Kidney capillary endothelial cell (primary cell): Measurements from ENCODE around the gene CCDC102A.
A peak's percentile ranks its signal among the peaks of the same experiment; 100 is the strongest.

ENCODE experiments used
- DNase-seq: peaks from one replicate; pipeline ENCODE4 v3.0.0-alpha.2; 2018; ENCODE audit warnings: low spot score

CCDC102A gene

DNA sequence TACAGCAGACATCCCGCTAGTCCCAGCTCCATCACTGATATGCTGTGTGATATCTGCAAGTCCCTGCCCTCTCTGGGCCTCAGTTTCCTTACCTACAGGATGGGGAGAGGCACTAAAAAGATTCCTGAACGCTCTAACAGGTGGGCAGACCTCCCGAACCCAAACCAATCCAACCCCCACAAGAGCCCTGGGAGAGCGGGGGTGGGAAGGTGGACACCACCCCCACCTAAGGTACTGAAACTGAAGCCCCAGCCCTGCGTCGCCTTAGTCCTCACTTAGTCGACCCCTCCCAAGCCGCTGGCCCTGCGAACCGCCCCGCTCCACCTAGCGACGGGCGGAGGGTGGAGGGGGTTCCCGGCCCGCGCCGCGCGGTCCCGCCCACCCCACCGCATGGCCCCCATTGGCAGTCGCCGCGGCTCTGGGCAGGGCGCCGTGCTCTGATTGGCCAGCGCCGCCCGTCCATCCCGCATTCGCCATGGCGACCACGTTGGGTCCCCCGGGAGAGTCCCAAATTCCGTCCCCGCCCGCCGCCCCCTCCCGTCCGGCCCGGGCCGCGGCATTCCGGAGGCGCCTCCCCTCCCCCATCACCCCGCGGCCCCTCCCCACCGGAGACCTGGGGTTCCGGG is 578 bp downstream of the CCDC102A start:
- DNase-seq = peak; percentile 79

- no peak for DNase-seq
Measured at GRCh38 chr16:57534881-57535658, 1.3 kb downstream of the CCDC102A start.

- no peak for DNase-seq
Measured at GRCh38 chr16:57534337-57534880, 2.0 kb downstream of the CCDC102A start.

DNA sequence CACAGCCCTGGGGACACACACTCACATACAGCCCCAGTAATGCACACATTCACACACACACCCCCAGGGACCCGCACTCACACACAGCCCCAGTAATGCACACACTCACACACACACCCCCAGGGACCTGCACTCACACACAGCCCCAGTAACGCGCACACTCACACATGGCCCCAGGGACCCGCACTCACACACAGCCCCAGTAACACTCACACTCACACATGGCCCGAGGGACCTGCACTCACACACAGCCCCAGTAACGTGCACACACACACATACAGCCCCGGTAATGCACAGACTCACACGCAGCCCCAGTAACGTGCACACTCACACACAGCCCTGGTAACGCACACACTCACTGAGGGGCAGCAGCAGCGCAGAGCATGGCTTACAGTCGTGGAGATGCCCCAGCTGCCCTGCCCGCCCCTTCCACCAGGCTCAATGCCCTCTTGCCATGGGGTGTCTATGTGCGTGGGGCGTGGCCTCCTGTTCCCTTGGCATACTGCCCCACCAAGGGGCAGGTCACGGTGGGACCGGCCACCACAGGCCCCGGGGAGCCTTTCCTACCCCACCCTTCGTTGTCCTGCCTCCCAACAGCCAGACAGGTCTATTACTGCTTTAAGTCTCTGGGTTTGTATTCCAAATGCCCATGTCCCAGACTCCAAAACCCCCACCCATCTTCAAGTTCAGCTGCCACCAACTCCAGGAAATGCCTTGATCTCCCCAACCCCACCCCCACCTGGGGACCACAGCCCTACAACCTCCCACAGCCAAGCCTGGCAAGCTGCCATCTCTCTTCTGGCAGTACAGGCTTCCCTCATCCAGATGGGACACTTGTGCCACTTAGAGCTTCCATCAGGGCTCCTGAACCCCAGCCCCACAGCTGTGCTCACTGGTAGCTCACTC is 2.7 kb downstream of the CCDC102A start:
- no peak for DNase-seq

- DNase-seq = no peak
Measured at GRCh38 chr16:57532266-57532625, 4.1 kb downstream of the CCDC102A start.

GRCh38 chr16:57531635-57532265 is 4.6 kb downstream of the CCDC102A start:
- no peak for DNase-seq

GRCh38 chr16:57531253-57531575 is 5.2 kb downstream of the CCDC102A start:
- no peak for DNase-seq

DNA sequence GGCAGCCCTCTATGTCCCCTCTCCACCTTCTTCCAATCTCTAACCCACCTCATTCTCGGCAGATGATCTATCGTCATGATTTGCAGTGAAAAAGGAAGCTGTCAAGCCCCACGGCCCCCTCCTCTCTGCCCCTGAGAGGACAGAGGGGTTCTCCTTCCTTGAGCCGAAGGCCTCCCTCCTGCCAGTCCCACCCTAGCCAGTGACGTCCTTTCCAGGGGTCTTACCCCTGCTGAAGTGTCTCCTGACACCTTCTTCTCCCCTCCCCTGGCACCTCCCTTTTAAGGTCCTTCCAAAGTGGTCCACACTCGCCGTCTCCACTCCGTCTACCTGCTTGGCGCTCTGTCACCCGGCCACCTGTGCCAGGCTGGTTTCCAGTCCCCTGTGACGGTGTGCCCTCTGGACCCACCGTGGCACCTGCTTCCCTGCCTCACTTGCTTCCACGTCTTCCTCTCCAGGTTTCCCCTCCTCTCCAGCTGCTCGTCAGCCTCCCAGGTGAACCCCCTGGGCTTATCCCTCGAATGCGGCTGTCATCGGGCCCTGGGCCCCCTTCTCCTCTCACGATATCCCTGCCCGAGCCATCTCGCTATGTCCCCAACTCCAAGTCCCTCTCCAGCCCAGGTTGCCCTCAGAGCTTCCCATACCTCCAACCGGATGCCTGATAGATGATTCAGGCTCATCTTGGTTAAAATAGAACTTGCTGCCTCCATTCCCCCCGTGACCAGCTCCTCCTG is 5.7 kb downstream of the CCDC102A start:
- DNase-seq = no peak

- DNase-seq = peak; percentile 67
Measured at GRCh38 chr16:57530104-57530521, 6.3 kb downstream of the CCDC102A start.

GRCh38 chr16:57529391-57530103 is 6.8 kb downstream of the CCDC102A start:
- DNase-seq = no peak

DNA sequence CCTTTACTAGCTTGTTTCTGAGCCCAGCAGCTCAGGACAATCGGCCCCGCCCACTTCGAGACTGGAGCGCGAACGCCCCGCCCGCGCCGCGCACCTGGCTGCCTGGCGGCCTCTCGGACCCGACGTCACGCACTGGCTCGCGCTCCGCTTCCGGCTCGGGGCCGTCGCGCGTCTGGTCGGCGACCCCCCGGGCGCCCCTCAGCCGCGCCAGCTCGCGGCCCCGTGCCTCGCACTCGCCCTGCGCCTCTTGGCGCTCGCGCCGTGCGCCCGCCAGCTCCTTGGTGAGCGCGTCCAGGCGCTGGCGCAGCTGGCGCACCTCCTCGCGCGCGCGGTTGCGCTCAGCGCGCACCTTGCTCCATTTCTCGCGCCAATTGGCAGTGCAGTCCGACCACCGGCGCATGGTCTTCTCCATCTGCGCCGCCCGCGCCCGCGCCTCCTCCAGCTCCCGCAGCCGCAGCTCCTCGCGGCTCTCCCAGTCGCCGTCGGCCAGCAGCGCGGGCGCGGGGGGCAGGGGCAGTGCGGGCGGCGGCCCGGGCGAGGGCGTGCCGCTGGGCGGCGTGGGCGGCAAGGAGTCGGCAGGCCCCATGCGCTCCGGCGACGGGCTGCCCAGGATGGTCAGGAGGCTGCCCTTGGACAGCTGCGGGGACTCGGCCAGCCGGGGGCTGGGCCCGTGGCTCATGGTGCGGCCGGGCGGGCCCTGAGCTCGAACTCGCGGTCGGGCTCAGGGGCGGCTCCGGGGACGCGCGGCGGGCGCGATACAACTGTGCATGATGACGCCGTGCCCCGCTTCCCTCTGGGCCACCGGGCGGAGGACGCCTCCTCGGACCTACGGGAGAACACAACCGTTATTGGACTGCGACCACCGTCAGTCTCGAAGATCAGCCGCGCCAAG is 7.6 kb downstream of the CCDC102A start:
- no peak for DNase-seq

DNA sequence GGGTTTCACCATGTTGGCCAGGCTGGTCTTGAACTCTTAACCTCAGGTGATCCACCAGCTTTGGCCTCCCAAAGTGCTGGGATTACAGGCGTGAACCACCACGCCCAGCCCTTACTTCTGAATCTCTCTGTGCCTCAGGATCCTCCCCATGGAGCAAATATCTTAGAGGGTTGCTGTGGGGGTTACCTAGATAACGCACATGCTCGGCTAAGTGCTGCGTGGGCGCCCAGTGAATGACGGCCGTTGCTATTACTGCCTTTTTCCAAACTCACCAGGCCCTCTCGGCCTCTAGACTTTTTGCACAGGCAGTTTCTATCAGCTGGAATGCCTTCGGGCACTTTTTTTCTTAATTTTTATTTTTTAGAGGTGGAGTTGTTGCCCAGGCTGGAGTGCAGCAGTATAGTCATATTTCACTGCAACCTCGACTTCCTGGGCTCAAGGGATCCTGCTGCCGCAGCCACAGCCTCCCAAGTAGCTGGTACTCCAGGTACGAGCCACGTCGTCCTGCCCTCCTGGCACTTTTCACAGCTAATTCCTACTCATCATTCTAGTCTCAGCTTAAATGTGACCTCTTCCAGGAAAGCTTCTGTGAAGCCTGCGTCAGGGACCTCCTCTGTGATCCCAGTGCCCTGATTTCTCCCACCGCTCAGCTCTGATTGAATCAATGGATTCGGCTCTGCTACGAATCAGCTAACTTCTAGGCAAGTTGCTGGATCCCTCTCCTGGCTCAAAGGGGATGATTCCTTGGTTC is 8.6 kb downstream of the CCDC102A start:
- DNase-seq = no peak

GRCh38 chr16:57527027-57527426 is 9.3 kb downstream of the CCDC102A start:
- DNase-seq = no peak

DNA sequence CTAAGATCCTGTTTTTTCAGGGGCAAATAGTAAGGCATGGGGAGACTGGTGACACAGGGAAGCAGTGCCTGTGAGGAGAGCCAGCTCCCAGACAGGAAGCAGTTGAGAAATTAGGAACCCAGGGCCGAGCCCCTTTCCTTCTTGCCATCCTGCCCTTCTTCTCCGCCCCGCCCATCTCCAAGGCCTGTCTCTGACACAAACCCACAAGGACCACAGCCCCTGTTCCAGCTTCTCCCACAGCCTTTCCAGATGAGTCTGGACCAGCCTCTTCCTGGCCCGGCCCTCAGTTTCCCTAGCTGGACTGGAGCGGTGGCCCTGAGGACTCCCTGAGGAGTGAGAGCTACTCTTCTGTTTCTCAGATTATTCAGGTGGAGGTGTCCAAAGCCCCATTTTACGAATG is 9.9 kb downstream of the CCDC102A start:
- no peak for DNase-seq

DNA sequence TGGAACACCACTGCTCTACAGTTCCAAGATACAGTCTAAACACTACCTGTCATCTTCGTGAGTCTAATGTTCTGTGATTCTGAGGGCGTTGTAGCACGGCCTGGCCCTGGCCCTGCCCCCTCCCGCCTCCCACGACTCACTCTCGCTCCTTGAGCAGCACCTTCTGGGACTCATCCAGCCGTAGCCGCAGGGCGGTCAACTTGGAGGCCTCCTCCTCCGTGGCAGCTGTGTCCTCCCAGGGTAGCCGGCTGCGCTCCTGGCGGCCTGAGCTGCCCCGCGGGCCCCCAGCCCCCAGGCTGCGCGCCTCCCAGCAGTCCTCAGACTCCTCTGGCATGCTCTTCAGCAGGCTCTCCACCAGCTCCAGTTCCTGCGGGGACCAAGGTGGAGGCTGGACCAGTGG is 10.6 kb downstream of the CCDC102A start:
- DNase-seq = no peak

DNA sequence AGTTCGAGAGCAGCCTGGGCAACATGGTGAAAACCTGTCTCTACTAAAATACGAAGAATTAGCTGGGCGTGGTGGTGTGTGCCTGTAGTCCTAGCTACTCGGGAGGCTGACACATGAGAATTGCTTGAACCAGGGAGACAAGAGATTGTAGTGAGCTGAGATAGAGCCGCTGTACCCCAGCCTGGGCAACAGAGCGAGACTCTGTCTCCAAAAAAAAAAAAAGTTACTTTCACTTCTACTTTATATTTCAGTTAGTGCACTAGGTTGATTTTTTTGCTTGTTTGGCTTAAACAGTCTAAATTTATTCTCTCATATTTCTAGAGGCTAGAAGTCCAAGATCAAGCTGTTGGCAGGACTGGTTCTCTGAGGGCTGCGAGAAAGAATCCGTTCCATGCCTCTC is 13.4 kb downstream of the CCDC102A start:
- DNase-seq = no peak

DNA sequence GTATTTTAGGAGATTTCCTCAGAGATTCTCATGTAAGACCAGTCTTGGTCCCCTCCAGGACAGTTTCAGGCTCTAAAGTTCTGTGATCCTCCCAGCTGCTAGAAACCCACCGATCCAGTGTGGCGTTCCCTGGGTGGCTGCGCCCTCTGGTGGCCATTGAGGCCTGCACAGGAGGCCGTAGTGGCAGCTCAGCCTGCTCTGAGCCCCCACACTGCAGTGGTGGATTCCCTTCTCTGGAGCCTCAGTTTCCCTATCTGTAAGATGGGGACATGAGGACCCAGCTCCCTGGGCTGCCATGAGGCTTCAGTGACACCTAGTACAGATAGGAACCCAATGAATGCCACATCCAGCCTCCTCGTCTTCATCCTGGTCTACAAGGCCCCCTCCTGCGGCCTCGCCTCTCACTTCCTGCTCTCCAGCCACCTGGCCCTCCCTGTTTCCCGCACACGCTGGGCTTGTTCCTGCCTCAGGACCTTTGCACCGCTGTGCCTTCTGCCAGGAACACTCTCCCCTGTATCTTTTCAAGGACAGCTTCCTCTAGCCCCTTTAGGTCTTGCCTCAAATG is 16.5 kb downstream of the CCDC102A start:
- peak; percentile 64 for DNase-seq

GRCh38 chr16:57518922-57519321 is 17.4 kb downstream of the CCDC102A start:
- no peak for DNase-seq

DNA sequence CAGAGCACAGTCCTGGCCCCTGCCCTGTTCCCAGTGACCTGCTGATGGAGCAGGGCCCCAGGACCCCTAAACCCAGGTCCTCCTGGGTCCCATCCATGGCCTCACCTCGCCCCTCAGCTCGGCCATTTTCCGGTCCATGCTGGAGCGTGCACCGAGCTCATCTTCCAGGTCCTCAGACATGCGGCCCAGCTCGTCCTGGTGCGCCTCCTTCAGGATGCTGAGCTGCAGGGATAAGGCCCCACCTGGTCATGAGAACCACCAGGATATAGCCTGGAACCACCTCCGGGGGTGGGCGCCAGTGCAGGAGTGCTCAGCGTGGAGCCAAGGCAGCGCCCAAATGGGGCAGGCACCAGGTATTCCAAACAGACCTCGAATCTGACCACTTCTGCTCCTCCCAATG is 17.9 kb downstream of the CCDC102A start:
- DNase-seq = no peak
